Suprapubic skin (tissue), 4 donors: ENCODE measurements around the gene ANO2. TPM values are rescaled to one million over a fixed set of nuclear protein-coding genes. Genes with fewer than 3 reads are reported as not detected.

Experiments used
- DNase-seq, 2 donors: peaks; one replicate each; pipeline ENCODE4 v3.0.0-alpha.2; 2019; ENCODE audit warnings: low spot score in 2 of 2
- H3K27ac ChIP-seq: fragments of 200-600 bp; sonication (generic); one replicate; pipeline ENCODE4 v1.5.1; 2019
- H3K27me3 ChIP-seq: fragments of 200-600 bp; sonication (generic); one replicate; pipeline ENCODE4 v1.5.1; 2019
- H3K36me3 ChIP-seq: fragments of 200-600 bp; sonication (generic); one replicate; pipeline ENCODE4 v1.5.1; 2019
- H3K4me1 ChIP-seq: fragments of 200-600 bp; sonication (generic); one replicate; pipeline ENCODE4 v1.5.1; 2019
- H3K4me3 ChIP-seq: fragments of 200-600 bp; sonication (generic); one replicate; pipeline ENCODE4 v1.5.1; 2019; ENCODE audit warnings: mild to moderate bottlenecking
- H3K9me3 ChIP-seq: fragments of 200-600 bp; sonication (generic); one replicate; pipeline ENCODE4 v1.5.1; 2019
- EP300 ChIP-seq: sonication (generic); formaldehyde crosslinking; IDR thresholded peaks from one replicate; pipeline ENCODE4 v1.6.1; 2017; ENCODE audit warnings: antibody characterized with exemption
- POLR2A ChIP-seq, 2 donors: fragments of 450-650 bp; IDR thresholded peaks; one replicate each; pipeline ENCODE4 v1.6.1; 2017; ENCODE audit warnings: antibody characterized with exemption in 2 of 2, mild to moderate bottlenecking in 2 of 2, moderate library complexity in 2 of 2
- POLR2AphosphoS5 ChIP-seq, 3 donors: sonication (generic); formaldehyde crosslinking; IDR thresholded peaks; one replicate each; pipeline ENCODE4 v1.6.1; 2017; ENCODE audit warnings: antibody characterized with exemption in 3 of 3
- WGBS: methylation state at CpG from one replicate; pipeline ENCODE4 v1.1.5; 2018; 5-methylcytosine and 5-hydroxymethylcytosine counted together
- total RNA-seq, 4 donors: library from RNA; depleted of rRNA; stranded (reverse); fragments of >200 nt; gene quantifications; one replicate each; pipeline ENCODE4 v1.1.0, GENCODE V29; 2016
- TF ChIP-seq, protein P1 (sequence below), 2 donors: fragments of 200-600 bp in 1 of 2; fragments of 450-650 bp in 1 of 2; sonication (generic) in 1 of 2; IDR thresholded peaks; one replicate each; pipeline ENCODE4 v1.5.1; 2016 to 2019; ENCODE audit warnings: antibody characterized with exemption in 2 of 2, mild to moderate bottlenecking in 1 of 2, moderate library complexity in 1 of 2

ANO2 gene
- total RNA-seq, 4 donors from 2014 or later, result 1.1 to 9.7 (median 2.0) TPM

DNA sequence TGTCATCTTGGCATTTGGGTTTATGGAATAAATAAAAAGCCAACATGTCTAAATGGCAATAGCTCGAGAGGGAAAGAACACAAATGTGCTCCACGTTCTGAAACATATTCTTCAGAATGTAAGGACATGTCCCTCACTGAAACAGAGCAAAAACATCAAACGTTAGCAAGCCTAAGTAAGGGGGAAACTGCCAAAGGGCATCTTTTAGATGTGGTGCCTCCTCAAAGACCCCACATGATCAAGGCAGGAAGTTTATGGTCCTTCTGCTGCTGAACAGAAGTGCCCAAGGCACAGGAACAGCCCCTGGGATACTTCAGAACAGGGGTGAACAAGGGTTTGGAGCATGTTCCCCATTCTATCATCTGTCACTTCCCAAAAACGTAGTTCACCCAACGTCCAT is 227.0 kb downstream of the ANO2 start:
- H3K4me1 ChIP-seq, result no peaks in the 10 kb centered on the region
- no peak for DNase-seq
- no peak overlapping the region for H3K4me3 ChIP-seq
- TF ChIP-seq POLR2AphosphoS5 (IDR thresholded peaks at IDR 0.05) (no peak), POLR2A (IDR thresholded peaks at IDR 0.05) (no peak), EP300 (no peak)
- TF ChIP-seq, protein P1, sequence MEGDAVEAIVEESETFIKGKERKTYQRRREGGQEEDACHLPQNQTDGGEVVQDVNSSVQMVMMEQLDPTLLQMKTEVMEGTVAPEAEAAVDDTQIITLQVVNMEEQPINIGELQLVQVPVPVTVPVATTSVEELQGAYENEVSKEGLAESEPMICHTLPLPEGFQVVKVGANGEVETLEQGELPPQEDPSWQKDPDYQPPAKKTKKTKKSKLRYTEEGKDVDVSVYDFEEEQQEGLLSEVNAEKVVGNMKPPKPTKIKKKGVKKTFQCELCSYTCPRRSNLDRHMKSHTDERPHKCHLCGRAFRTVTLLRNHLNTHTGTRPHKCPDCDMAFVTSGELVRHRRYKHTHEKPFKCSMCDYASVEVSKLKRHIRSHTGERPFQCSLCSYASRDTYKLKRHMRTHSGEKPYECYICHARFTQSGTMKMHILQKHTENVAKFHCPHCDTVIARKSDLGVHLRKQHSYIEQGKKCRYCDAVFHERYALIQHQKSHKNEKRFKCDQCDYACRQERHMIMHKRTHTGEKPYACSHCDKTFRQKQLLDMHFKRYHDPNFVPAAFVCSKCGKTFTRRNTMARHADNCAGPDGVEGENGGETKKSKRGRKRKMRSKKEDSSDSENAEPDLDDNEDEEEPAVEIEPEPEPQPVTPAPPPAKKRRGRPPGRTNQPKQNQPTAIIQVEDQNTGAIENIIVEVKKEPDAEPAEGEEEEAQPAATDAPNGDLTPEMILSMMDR (IDR thresholded peaks at IDR 0.05), result no peak
- no peak overlapping the region for H3K27ac ChIP-seq
- no peaks in the 10 kb centered on the region for H3K9me3 ChIP-seq
- WGBS, result 51% methylated on average over 5 of the region's 5 CpGs
- H3K36me3 ChIP-seq, result no peaks in the 10 kb centered on the region
- peaks cover 3% of the 10 kb centered on the region for H3K27me3 ChIP-seq

- no peaks in the 10 kb centered on the region for H3K9me3 ChIP-seq
- no peak overlapping the region for H3K4me3 ChIP-seq
- no peak for TF ChIP-seq POLR2A (IDR thresholded peaks at IDR 0.05)
- TF ChIP-seq, protein P1 (IDR thresholded peaks at IDR 0.05), result no peak
- no peak for TF ChIP-seq POLR2AphosphoS5 (IDR thresholded peaks at IDR 0.05)
- TF ChIP-seq EP300, result no peak
- H3K27ac ChIP-seq, result no peak overlapping the region
- DNase-seq, result no peak
- H3K36me3 ChIP-seq, result no peaks in the 10 kb centered on the region
- no peaks in the 10 kb centered on the region for H3K4me1 ChIP-seq
- H3K27me3 ChIP-seq, result peaks cover 3% of the 10 kb centered on the region
- WGBS, result 57% methylated on average over 3 of the region's 3 CpGs
Measured at GRCh38 chr12:5716976-5717375, 228.1 kb downstream of the ANO2 start.

DNA sequence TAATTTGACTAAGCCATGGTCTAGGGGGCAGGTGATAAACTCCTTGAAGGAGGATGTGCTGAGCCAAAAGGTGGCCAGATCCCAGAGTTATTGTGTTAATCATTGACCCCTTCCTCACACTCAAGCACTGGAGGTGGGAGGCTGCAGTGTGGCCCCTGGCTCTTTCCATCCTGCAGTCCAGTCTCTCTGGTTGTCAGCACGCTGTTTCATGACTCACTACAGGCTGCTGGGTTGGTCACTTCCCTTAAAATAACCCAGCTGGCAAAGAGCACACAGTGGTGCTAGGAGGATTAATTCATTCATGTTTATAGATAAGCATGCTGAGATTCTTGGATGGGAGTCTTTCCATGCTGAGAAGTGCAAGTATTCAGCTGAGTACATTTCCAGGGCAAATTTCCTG is 228.9 kb downstream of the ANO2 start:
- Histone ChIP-seq H3K27me3 (peaks cover 3% of the 10 kb centered on the region), H3K36me3 (no peaks in the 10 kb centered on the region), H3K9me3 (no peaks in the 10 kb centered on the region), H3K4me1 (no peaks in the 10 kb centered on the region), H3K27ac (no peak overlapping the region), H3K4me3 (no peak overlapping the region)
- WGBS, result 53% methylated on average over 1 of the region's 1 CpG
- no peak for TF ChIP-seq POLR2A (IDR thresholded peaks at IDR 0.05)
- TF ChIP-seq POLR2AphosphoS5 (IDR thresholded peaks at IDR 0.05), result no peak
- TF ChIP-seq, protein P1 (IDR thresholded peaks at IDR 0.05), result no peak
- DNase-seq, result no peak

- TF ChIP-seq POLR2AphosphoS5 (IDR thresholded peaks at IDR 0.05) (no peak), POLR2A (IDR thresholded peaks at IDR 0.05) (no peak), EP300 (no peak)
- TF ChIP-seq, protein P1 (IDR thresholded peaks at IDR 0.05), result no peak
- DNase-seq, result no peak
Measured at GRCh38 chr12:5715021-5715420, 230.0 kb downstream of the ANO2 start.

GRCh38 chr12:5713599-5714081 is 231.4 kb downstream of the ANO2 start:
- WGBS, result 82% methylated on average over 6 of the region's 6 CpGs
- Histone ChIP-seq H3K27ac (no peak overlapping the region), H3K4me3 (no peak overlapping the region), H3K9me3 (no peaks in the 10 kb centered on the region), H3K27me3 (peaks cover 3% of the 10 kb centered on the region), H3K4me1 (no peaks in the 10 kb centered on the region), H3K36me3 (no peaks in the 10 kb centered on the region)
- TF ChIP-seq POLR2A (IDR thresholded peaks at IDR 0.05) (no peak), POLR2AphosphoS5 (IDR thresholded peaks at IDR 0.05) (no peak), EP300 (no peak)
- TF ChIP-seq, protein P1 (IDR thresholded peaks at IDR 0.05), result no peak
- DNase-seq, result no peak

More at GRCh38 chr12:5715021-5715420, 230.0 kb downstream of the ANO2 start:
- no peak overlapping the region for H3K4me3 ChIP-seq
- H3K27ac ChIP-seq, result no peak overlapping the region
- no peaks in the 10 kb centered on the region for H3K4me1 ChIP-seq
- whole genome bisulfite sequencing, result 47% methylated on average over 4 of the region's 4 CpGs
- H3K27me3 ChIP-seq, result peaks cover 3% of the 10 kb centered on the region
- H3K36me3 ChIP-seq, result no peaks in the 10 kb centered on the region
- H3K9me3 ChIP-seq, result no peaks in the 10 kb centered on the region
